NCI-H146 (cell line): ENCODE measurements around the gene ADH4.

Experiments used
- DNase-seq: peaks from one replicate; lab custom pipeline; 2025; lab: John Stamatoyannopoulos, UW

Gene ADH4

GRCh38 chr4:99079625-99080295 lies 64.3 kb downstream of the ADH4 start:
- DNase-seq: no peak

- no peak for DNase-seq
These were observed 65.0 kb downstream of the ADH4 start for GRCh38 chr4:99078931-99079624.

GRCh38 chr4:99078336-99078735 lies 65.8 kb downstream of the ADH4 start:
- DNase-seq: no peak

GRCh38 chr4:99077177-99077576 lies 66.9 kb downstream of the ADH4 start:
- no peak for DNase-seq

GRCh38 chr4:99076292-99076976 lies 67.7 kb downstream of the ADH4 start:
- no peak for DNase-seq

- no peak for DNase-seq
These were observed 69.3 kb downstream of the ADH4 start for GRCh38 chr4:99074816-99075215.
